Neural cell (in vitro differentiated cells): ENCODE results near the gene DLGAP4. TPM values are rescaled to one million over a fixed set of nuclear protein-coding genes. Genes with fewer than 3 reads are reported as not detected.

Experiments used
- H2AFZ ChIP-seq: fragments of 200-600, 300-800 bp; sonication (generic), shearing (Covaris generic); 2 replicates; pipeline ENCODE4 v1.6.0; 2014; ENCODE audit warnings: low read depth, mild to moderate bottlenecking, antibody characterized with exemption, low read length, moderate library complexity
- H3F3A ChIP-seq: fragments of 200-600 bp; shearing (Covaris generic); 2 replicates; pipeline ENCODE4 v1.6.1; 2016; ENCODE audit warnings: mild to moderate bottlenecking, moderate library complexity, mixed read lengths, antibody characterized with exemption, low read length; ENCODE audit not compliant: insufficient read depth, poor library complexity, severe bottlenecking
- H3K27ac ChIP-seq: fragments of 200-600, 300-800 bp; sonication (generic), shearing (Covaris generic); 2 replicates; pipeline ENCODE4 v1.5.1; 2014; ENCODE audit warnings: mild to moderate bottlenecking, low read length, moderate library complexity
- H3K27me3 ChIP-seq: fragments of 300-800, 200-600 bp; sonication (generic), shearing (Covaris generic); 2 replicates; pipeline ENCODE4 v1.6.0; 2014; ENCODE audit warnings: mild to moderate bottlenecking, low read depth, low read length, moderate library complexity; ENCODE audit not compliant: insufficient read depth
- H3K36me3 ChIP-seq: fragments of 300-800, 200-600 bp; sonication (generic), shearing (Covaris generic); 2 replicates; pipeline ENCODE4 v1.5.1; 2014; ENCODE audit warnings: mild to moderate bottlenecking, antibody characterized with exemption, low read length, moderate library complexity; ENCODE audit not compliant: insufficient read depth
- H3K4me2 ChIP-seq: fragments of 300-800, 200-600 bp; sonication (generic), shearing (Covaris generic); 2 replicates; pipeline ENCODE4 v1.6.0; 2014; ENCODE audit warnings: mild to moderate bottlenecking, low read length
- H3K4me3 ChIP-seq: fragments of 300-800, 200-600 bp; sonication (generic), shearing (Covaris generic); 2 replicates; pipeline ENCODE4 v1.5.1; 2014; ENCODE audit warnings: mild to moderate bottlenecking, low read length, moderate library complexity
- H3K79me2 ChIP-seq: fragments of 200-600 bp; shearing (Covaris generic); replicated peaks from 2 replicates; pipeline ENCODE4 v1.6.0; 2014; ENCODE audit warnings: mild to moderate bottlenecking, low read length, moderate library complexity; ENCODE audit not compliant: insufficient read depth
- H3K9ac ChIP-seq: fragments of 300-800, 200-600 bp; sonication (generic), shearing (Covaris generic); 2 replicates; pipeline ENCODE4 v1.6.1; 2016; ENCODE audit warnings: mild to moderate bottlenecking, low read length, mixed read lengths
- H3K9me2 ChIP-seq: fragments of 200-600 bp; shearing (Covaris generic); 2 replicates; pipeline ENCODE4 v1.6.1; 2016; ENCODE audit warnings: mild to moderate bottlenecking, low read length, mixed read lengths; ENCODE audit not compliant: insufficient read depth
- H3K9me3 ChIP-seq: fragments of 200-600, 300-800 bp; sonication (generic), shearing (Covaris generic); 2 replicates; pipeline ENCODE4 v1.6.1; 2016; ENCODE audit warnings: mild to moderate bottlenecking, mixed run types, low read length, moderate library complexity, mixed read lengths
- H4K20me1 ChIP-seq: fragments of 200-600 bp; shearing (Covaris generic); 2 replicates; pipeline ENCODE4 v1.6.1; 2016; ENCODE audit warnings: mild to moderate bottlenecking, mixed run types; ENCODE audit not compliant: insufficient read depth
- CTCF ChIP-seq: fragments of 450-650 bp; IDR thresholded peaks from 2 replicates; pipeline ENCODE4 v1.5.1; 2014; ENCODE audit warnings: antibody characterized with exemption, mild to moderate bottlenecking, moderate library complexity; ENCODE audit not compliant: poor library complexity, severe bottlenecking
- EP300 ChIP-seq: fragments of 450-650 bp; conservative IDR thresholded peaks from 2 replicates; pipeline ENCODE4 v1.6.1; 2014; ENCODE audit warnings: antibody characterized with exemption, mild to moderate bottlenecking, moderate library complexity; ENCODE audit not compliant: poor library complexity, severe bottlenecking
- EZH2 ChIP-seq: fragments of 200-600, 300-800 bp; shearing (Covaris generic), sonication (generic); IDR thresholded peaks from 2 replicates; pipeline ENCODE4 v1.6.1; 2014; ENCODE audit warnings: antibody characterized with exemption, low read length, borderline replicate concordance, mild to moderate bottlenecking; ENCODE audit not compliant: insufficient read depth, poor library complexity, severe bottlenecking
- MXI1 ChIP-seq: fragments of 450-650 bp; conservative IDR thresholded peaks from 2 replicates; pipeline ENCODE4 v1.6.1; 2014; ENCODE audit warnings: antibody characterized with exemption, mild to moderate bottlenecking; ENCODE audit not compliant: poor library complexity, severe bottlenecking
- POLR2AphosphoS5 ChIP-seq: IDR thresholded peaks from 2 replicates; pipeline ENCODE4 v1.6.1; 2012
- RAD21 ChIP-seq: fragments of 450-650 bp; conservative IDR thresholded peaks from 2 replicates; pipeline ENCODE4 v1.6.1; 2014; ENCODE audit warnings: antibody characterized with exemption, mild to moderate bottlenecking, moderate library complexity
- REST ChIP-seq: IDR thresholded peaks from 2 replicates; pipeline ENCODE4 v1.6.1; 2012; ENCODE audit warnings: borderline replicate concordance
- SMC3 ChIP-seq: fragments of 450-650 bp; conservative IDR thresholded peaks from 2 replicates; pipeline ENCODE4 v1.6.1; 2014; ENCODE audit warnings: antibody characterized with exemption, mild to moderate bottlenecking, moderate library complexity; ENCODE audit not compliant: poor library complexity
- TAF1 ChIP-seq: IDR thresholded peaks from 2 replicates; pipeline ENCODE4 v1.6.1; 2012; ENCODE audit warnings: low read depth
- polyA plus RNA-seq: library from polyadenylated mRNA; depleted of rRNA; stranded (reverse); fragments of >200 nt; gene quantifications from 2 replicates; pipeline ENCODE4 v1.2.3, GENCODE V29; 2014

The DLGAP4 gene
- polyA plus RNA-seq, 1 donor from 2014 or later = 31.2 TPM

GRCh38 chr20:36273414-36274180 is 32.5 kb upstream of the DLGAP4 start:
- H3K9me3 ChIP-seq = no peaks in the 10 kb centered on the region
- no peaks in the 10 kb centered on the region for H3K36me3 ChIP-seq
- H3K79me2 ChIP-seq = no peaks in the 10 kb centered on the region
- H3K4me3 ChIP-seq = no peak overlapping the region
- H3F3A ChIP-seq = no peaks in the 10 kb centered on the region
- no peaks in the 10 kb centered on the region for H3K9me2 ChIP-seq
- no peak overlapping the region for H3K27ac ChIP-seq
- H3K9ac ChIP-seq = peak overlapping the region; percentile 16
- no peak overlapping the region for H3K4me2 ChIP-seq
- H2AFZ ChIP-seq = no peak overlapping the region
- H3K27me3 ChIP-seq = no peaks in the 10 kb centered on the region
- no peaks in the 10 kb centered on the region for H4K20me1 ChIP-seq
- no peak for TF ChIP-seq EP300
- TF ChIP-seq SMC3 = peak; percentile 22

GRCh38 chr20:36274181-36274841 is 31.8 kb upstream of the DLGAP4 start:
- no peaks in the 10 kb centered on the region for H3K27me3 ChIP-seq
- no peaks in the 10 kb centered on the region for H3K79me2 ChIP-seq
- no peaks in the 10 kb centered on the region for H3F3A ChIP-seq
- H3K4me2 ChIP-seq = no peak overlapping the region
- H3K36me3 ChIP-seq = no peaks in the 10 kb centered on the region
- H2AFZ ChIP-seq = no peak overlapping the region
- no peaks in the 10 kb centered on the region for H3K9me3 ChIP-seq
- H4K20me1 ChIP-seq = no peaks in the 10 kb centered on the region
- H3K9ac ChIP-seq = peak overlapping the region; percentile 16
- H3K9me2 ChIP-seq = no peaks in the 10 kb centered on the region
- H3K4me3 ChIP-seq = no peak overlapping the region
- H3K27ac ChIP-seq = no peak overlapping the region
- TF ChIP-seq RAD21 (no peak), SMC3 (no peak), MXI1 (no peak), REST (no peak), TAF1 (no peak), EP300 (no peak), CTCF (no peak), POLR2AphosphoS5 (no peak), EZH2 (no peak)
